ENCODE measurements around the gene KCNK16. TPM values are rescaled to one million over a fixed set of nuclear protein-coding genes. Genes with fewer than 3 reads are reported as not detected.
"Not testable (repeated sequence)": the region's sequence is repeated elsewhere in the genome, so short reads cannot be mapped to it uniquely, and the experiment has no call there.

KCNK16 gene
- total RNA-seq, 1 experiment from 2014 or later = not detected

- not testable (repeated sequence) for DNase-seq; H3K27ac ChIP-seq; H3K4me1 ChIP-seq; H3K4me3 ChIP-seq; H3K36me3 ChIP-seq; H3K9me3 ChIP-seq (replicated peaks); H3K27me3 ChIP-seq
These were observed 35.9 kb downstream of the KCNK16 start for GRCh38 chr6:39286596-39286995.

DNA sequence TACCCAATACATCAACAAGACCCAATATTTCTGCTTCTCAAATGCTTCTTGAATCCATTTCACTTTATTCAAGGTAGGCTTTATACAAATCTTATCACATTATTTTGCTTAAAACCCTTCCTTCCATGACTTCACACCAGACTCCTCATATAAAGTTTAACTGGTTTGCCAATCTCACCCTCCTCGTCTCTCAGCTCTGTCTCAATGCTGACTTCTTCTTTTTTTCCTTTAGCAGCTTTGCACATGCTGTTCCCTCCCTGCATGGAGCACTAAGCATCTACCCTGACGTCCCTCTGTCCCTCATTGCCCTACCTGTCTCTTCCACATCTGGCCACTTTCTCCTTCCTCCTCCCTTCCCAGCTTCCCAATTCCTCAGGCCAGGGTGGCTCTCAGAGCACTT, 39.7 kb downstream of the KCNK16 start:
- Histone ChIP-seq H3K36me3 (no peaks in the 10 kb centered on the region), H3K4me1 (no peaks in the 10 kb centered on the region), H3K27me3 (peaks cover 11% of the 10 kb centered on the region; the same call in 1 of the 2 replicates), H3K4me3 (no peak overlapping the region), H3K27ac (no peak overlapping the region), H3K9me3 (replicated peaks) (no peaks in the 10 kb centered on the region)
- no peak for DNase-seq

DNA sequence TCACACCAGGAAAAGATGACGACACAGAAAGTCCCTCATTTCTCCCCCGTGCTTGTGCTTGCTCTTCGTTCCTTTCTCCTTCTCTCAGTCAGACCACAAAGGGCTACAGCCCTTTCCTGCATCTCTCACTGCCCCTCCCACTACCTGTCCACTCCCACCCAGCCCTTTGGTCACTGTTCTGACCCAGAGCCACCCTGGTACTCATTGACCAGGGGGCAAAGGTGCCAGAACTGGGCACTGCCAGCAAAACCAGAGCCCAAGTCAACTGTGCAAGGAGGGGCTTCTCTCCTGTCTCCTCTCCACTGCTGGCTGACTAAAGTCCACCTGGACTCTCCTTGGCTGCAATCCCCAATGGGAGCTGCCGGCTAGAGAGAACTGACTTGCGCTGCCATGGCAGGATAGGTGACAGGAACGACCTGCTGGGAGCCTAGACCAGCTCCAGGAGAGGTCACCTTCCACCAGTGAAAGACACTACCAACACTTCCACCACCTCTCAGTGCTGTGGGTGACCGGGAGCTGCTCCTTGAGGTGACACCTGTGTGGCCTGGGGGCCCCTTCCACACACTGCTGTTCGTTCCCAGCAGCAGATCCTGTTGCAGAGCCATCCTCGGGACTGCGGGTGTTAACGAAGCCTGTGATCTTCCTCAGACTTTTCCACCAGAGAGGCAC, 41.1 kb downstream of the KCNK16 start:
- Histone ChIP-seq H3K4me3 (no peak overlapping the region), H3K27me3 (peaks cover 11% of the 10 kb centered on the region; the same call in 1 of the 2 replicates), H3K4me1 (no peaks in the 10 kb centered on the region), H3K27ac (no peak overlapping the region), H3K9me3 (replicated peaks) (no peaks in the 10 kb centered on the region), H3K36me3 (no peaks in the 10 kb centered on the region)
- no peak for DNase-seq

- no peak overlapping the region for H3K4me3 ChIP-seq
- DNase-seq = no peak
- H3K27ac ChIP-seq = no peak overlapping the region
- no peaks in the 10 kb centered on the region for H3K4me1 ChIP-seq
- H3K27me3 ChIP-seq = peaks cover 11% of the 10 kb centered on the region; the same call in 1 of the 2 replicates
- H3K9me3 ChIP-seq (replicated peaks) = no peaks in the 10 kb centered on the region
- H3K36me3 ChIP-seq = no peaks in the 10 kb centered on the region
These were observed 42.2 kb downstream of the KCNK16 start for GRCh38 chr6:39280247-39280731.

DNA sequence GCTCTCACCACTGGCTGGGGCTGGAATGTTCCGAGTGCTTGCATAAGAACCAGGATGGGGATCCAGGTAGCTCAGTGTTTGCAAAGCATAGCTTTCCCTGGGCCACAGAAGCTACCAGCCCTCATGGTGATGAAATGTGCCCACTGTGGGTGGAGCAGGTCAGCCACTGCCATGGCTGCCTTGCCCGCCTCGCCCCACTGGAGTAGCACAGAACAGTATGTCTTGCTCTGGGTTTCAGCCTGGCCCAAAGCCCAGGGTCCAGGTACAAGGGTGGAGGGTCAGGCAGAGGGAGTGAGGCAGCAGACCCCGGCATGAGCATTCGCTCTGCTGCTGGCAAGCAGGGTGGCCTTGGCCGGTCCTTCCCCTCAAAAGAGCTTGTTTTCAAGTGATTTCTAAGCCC, 43.0 kb downstream of the KCNK16 start:
- Histone ChIP-seq H3K9me3 (replicated peaks) (no peaks in the 10 kb centered on the region), H3K27ac (no peak overlapping the region), H3K4me1 (no peaks in the 10 kb centered on the region), H3K27me3 (peaks cover 11% of the 10 kb centered on the region; the same call in 1 of the 2 replicates), H3K36me3 (no peaks in the 10 kb centered on the region), H3K4me3 (no peak overlapping the region)
- DNase-seq = no peak

DNA sequence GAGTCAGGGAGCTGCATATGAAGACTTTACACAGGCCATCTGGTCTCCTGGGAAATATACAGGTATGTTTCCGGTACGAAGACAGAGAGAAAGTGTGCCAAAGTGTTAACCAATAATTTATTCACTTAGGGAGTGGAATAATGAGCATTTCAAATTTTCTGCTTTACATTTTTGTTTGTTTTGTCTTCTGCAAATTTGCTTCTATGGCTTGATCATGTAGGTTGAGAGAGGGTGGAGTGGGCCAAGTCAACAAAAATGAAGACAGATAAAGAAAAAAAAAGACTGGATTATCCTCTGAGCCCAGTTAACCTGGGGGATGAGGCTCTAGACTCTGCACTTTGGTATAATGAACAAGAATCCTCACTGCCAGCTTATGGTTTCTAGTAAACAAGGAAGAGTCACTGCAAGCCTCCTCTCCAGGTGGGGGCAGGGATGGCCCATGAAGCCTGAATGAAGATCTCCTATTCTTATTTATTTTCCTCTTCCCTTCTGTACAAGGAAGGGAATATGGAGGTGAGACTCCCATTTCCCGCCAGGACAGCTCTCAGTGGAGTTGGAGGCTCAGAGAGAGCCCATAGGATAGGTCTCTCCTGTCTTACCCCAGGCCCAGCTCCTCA, 46.0 kb downstream of the KCNK16 start:
- H3K27me3 ChIP-seq = peaks cover 7% of the 10 kb centered on the region; the same call in 1 of the 2 replicates
- DNase-seq = no peak
- H3K4me3 ChIP-seq = no peak overlapping the region
- H3K4me1 ChIP-seq = no peaks in the 10 kb centered on the region
- no peak overlapping the region for H3K27ac ChIP-seq
- no peaks in the 10 kb centered on the region for H3K36me3 ChIP-seq
- H3K9me3 ChIP-seq (replicated peaks) = no peaks in the 10 kb centered on the region

DNA sequence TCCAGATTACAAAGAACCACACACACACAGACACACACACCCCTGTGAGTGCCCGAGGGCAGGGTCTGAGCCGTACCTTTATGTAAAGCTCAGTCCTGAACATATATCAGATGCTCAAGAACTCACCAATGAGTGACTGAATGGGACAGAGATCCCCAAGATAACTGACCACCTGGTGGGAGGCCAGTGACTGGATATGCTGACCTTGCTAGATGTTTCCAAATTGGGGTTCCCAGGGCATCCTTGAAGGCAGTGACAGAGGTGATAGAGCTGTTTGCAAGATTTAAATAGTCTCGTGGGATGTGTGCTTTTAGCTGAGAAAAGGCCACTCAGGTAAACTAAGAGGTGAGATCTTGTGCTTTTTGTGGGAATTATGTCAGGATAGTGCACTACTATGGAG, 47.6 kb downstream of the KCNK16 start:
- Histone ChIP-seq H3K4me3 (no peak overlapping the region), H3K4me1 (no peaks in the 10 kb centered on the region), H3K27me3 (peaks cover 3% of the 10 kb centered on the region; the same call in 1 of the 2 replicates), H3K27ac (no peak overlapping the region), H3K9me3 (replicated peaks) (no peaks in the 10 kb centered on the region), H3K36me3 (no peaks in the 10 kb centered on the region)
- no peak for DNase-seq

GRCh38 chr6:39274471-39274870, 48.0 kb downstream of the KCNK16 start:
- Histone ChIP-seq H3K27me3 (peaks cover 3% of the 10 kb centered on the region; the same call in 1 of the 2 replicates), H3K4me3 (no peak overlapping the region), H3K36me3 (no peaks in the 10 kb centered on the region), H3K4me1 (no peaks in the 10 kb centered on the region), H3K27ac (no peak overlapping the region), H3K9me3 (replicated peaks) (no peaks in the 10 kb centered on the region)
- DNase-seq = no peak

- no peaks in the 10 kb centered on the region for H3K4me1 ChIP-seq
- no peaks in the 10 kb centered on the region for H3K9me3 ChIP-seq (replicated peaks)
- H3K27me3 ChIP-seq = no peaks in the 10 kb centered on the region
- no peak for DNase-seq
- no peak overlapping the region for H3K27ac ChIP-seq
- no peak overlapping the region for H3K4me3 ChIP-seq
- H3K36me3 ChIP-seq = no peaks in the 10 kb centered on the region
These were observed 49.1 kb downstream of the KCNK16 start for GRCh38 chr6:39273406-39273821.

DNA sequence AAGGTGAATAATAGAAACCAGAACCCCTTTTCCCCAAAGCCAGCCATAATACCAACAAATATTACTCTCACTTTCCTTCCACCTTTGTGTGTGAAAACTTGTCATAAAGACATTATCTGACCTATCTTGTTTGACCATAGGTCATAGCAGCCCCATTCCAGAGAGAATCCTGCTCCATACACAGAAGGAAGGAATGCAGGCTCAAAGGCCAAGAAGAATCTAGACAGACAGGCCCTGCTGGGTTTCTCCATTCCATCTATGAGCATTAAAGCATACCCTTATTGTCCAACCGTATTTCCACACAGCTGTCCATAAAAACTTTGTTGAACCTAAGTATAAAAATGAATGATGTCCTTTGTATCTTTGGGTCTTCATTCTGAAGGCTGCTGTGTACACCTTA, 52.5 kb downstream of the KCNK16 start:
- Histone ChIP-seq H3K27ac (no peak overlapping the region), H3K4me3 (no peak overlapping the region), H3K4me1 (no peaks in the 10 kb centered on the region), H3K9me3 (replicated peaks) (no peaks in the 10 kb centered on the region), H3K36me3 (no peaks in the 10 kb centered on the region), H3K27me3 (no peaks in the 10 kb centered on the region)
- no peak for DNase-seq

DNA sequence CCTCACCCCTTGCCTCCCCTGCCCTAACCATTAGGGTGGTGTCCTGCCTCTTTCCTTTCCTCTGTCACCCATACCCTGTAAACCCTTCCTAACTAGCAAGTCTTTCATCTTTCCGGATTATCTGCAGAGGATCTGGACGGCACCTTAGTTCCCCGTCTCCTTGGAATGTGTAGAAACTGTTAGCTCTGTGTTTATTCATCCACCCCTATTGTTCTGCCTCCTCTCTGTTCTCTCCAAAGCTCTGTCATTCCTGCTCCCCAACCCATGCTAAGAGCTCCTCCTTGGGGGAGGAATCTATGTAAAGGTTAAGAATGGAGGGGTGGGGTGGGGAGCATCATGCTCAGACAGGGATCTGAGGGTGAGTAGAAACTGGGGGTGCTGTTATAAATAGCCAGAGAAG, 53.8 kb downstream of the KCNK16 start:
- Histone ChIP-seq H3K4me3 (no peak overlapping the region), H3K27me3 (no peaks in the 10 kb centered on the region), H3K4me1 (no peaks in the 10 kb centered on the region), H3K27ac (no peak overlapping the region), H3K36me3 (no peaks in the 10 kb centered on the region), H3K9me3 (replicated peaks) (no peaks in the 10 kb centered on the region)
- no peak for DNase-seq

- no peaks in the 10 kb centered on the region for H3K36me3 ChIP-seq
- H3K27me3 ChIP-seq = no peaks in the 10 kb centered on the region
- no peak overlapping the region for H3K27ac ChIP-seq
- H3K9me3 ChIP-seq (replicated peaks) = no peaks in the 10 kb centered on the region
- H3K4me3 ChIP-seq = no peak overlapping the region
- no peak for DNase-seq
- no peaks in the 10 kb centered on the region for H3K4me1 ChIP-seq
These were observed 54.3 kb downstream of the KCNK16 start for GRCh38 chr6:39268171-39268570.

DNA sequence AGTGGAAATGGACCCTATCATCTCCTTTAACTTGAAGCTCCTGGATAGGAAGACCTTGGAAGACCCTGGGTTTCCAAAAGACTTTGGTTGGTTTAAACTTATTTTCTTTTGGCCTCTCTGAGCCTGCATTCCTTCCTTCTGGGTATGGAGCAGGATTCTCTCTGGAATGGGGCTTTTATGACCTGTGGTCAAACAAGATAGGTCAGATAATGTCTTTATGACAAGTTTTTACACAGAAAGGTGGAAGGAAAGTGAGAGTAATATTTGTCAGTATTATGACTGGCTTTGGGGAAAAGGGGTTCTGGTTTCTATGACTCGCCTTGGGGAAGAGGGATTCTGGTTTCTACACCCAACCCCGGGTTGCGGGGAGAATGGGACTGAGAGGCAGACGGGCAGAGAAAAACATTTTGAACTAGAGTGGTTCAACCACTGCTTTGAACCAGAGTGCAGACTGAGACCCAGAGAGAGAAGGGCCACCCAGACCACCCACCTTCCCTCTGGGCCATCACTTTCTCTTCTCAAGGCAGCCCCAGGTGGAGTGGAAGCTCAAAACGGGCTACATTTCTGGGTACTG, 55.6 kb downstream of the KCNK16 start:
- Histone ChIP-seq H3K36me3 (no peaks in the 10 kb centered on the region), H3K27ac (no peak overlapping the region), H3K27me3 (no peaks in the 10 kb centered on the region), H3K4me3 (no peak overlapping the region), H3K4me1 (no peaks in the 10 kb centered on the region), H3K9me3 (replicated peaks) (no peaks in the 10 kb centered on the region)
- no peak for DNase-seq

DNA sequence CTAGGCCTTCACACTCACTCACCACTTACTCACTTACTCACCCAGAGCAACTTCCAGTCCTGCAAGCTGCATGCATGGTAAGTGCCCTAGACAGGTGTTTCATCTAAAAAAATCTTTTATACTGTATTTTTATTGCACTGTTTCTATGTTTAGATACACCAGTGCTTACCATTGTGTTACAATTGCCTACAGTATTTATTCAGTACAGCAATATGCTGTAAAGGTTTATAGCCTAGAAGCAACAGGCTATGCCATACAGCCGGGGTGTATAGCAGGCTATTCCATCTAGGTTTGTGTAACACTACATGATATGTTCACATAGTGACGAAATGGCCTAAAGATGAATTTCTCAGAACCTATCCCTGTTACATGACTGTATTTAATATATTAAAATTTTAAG, 56.1 kb downstream of the KCNK16 start:
- Histone ChIP-seq H3K9me3 (replicated peaks) (no peaks in the 10 kb centered on the region), H3K27ac (no peak overlapping the region), H3K4me1 (no peaks in the 10 kb centered on the region), H3K4me3 (no peak overlapping the region), H3K27me3 (no peaks in the 10 kb centered on the region), H3K36me3 (no peaks in the 10 kb centered on the region)
- DNase-seq = no peak

All from SJCRH30 (cell line).